C1 segment of cervical spinal cord (tissue), 14 donors: ENCODE measurements around the gene PSMB7.

Experiments
- DNase-seq, 14 donors: peaks; one replicate each; lab custom pipeline; 2025; lab: John Stamatoyannopoulos, UW

PSMB7 gene

DNA sequence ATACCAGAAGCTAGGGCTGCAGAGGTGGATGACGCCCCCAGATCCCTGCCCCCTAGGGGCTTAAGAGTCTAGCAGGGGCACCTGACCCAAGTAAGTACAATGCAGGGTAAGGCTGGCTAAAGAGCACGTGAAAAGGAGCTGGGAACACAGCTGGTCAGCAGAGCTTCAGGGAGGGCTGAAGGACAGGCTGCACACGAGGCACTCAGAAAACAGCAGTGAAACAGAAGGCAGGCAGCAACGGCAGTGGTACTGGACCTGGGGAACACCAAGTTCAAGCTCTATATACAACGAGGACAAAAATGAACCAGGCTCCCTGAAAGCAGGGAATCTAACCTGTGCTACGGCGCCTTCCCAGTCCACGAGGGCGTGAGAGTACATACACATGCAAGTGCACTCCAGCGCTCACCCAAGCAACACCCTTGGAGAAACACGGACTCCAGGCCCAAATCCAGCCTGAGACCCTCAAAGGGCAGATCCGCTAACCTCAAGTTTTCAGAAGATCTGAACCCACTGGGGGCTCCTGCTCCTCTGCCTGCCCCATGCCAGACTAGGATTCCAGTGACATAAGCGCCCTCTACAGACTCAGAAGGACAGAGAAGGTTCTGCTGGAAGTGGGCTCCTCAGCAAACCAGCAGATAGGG, 57.4 kb downstream of the PSMB7 start:
- no peak for DNase-seq

DNA sequence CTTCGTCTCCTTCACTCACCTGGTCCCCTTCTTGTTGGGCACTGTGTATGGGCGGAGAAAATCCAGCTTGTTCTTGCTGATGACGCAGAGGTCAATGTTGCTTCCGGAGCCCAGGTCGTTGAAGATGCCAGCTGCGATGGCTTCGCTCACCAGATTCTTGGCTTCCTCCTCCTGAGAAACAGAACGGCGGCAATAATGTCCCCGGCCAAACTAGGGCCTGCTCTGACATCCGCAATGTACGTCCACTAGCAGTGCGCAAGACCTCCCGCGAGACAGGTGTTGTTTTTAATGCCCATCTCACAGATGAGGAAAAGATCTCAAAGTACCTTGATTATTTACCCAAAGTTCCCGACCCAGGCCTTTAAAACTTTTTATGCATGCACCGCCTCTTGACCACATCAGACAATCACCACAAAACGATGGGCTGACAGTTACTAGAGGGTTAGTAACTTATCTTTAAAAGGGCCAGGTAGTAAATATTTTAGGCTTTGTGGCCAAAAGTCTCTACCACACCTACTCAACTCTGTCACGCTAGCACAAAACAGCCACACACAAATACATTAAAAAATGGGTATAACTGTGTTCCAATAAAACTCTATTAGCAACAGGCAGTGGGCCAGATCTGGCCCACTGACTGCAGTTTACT, 58.4 kb downstream of the PSMB7 start:
- DNase-seq: no peak

DNA sequence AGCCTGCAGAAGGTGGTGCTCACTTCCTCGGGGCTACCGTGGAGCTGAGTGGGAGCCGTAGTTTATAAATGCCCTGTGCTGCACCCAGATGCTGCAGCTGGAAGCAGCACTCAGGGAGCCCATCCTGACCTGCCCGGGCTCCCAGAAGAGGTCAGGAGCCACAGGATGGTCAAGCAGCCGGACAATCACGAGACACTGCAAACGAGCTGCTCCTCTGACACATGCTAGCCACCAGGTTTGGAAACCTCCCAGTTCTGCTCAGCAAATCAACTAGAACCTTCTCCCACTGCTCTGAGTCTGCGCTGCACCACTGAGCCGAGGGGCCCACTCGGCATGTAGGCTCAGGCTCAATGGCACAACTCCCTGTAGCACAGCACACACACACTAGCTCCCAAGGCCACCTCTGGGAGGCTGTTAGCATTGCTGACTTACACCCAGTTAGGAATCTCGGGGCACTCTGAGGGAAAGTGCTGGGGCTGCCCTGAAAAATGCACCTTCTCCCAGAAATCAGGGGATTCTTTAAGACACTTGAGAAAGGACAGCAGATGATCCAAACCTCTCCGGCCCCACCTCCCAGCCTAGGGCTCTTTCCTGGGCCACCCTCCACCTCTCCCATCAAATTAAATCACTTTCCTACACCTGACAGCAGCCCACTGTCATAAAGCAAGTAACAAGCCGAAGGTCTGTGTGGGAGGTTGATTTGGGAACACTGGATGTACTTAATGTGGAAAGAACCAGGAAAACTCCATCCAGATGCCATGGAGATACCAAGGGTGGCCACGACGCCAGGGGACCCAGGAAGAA, 59.1 kb downstream of the PSMB7 start:
- DNase-seq: no peak

DNA sequence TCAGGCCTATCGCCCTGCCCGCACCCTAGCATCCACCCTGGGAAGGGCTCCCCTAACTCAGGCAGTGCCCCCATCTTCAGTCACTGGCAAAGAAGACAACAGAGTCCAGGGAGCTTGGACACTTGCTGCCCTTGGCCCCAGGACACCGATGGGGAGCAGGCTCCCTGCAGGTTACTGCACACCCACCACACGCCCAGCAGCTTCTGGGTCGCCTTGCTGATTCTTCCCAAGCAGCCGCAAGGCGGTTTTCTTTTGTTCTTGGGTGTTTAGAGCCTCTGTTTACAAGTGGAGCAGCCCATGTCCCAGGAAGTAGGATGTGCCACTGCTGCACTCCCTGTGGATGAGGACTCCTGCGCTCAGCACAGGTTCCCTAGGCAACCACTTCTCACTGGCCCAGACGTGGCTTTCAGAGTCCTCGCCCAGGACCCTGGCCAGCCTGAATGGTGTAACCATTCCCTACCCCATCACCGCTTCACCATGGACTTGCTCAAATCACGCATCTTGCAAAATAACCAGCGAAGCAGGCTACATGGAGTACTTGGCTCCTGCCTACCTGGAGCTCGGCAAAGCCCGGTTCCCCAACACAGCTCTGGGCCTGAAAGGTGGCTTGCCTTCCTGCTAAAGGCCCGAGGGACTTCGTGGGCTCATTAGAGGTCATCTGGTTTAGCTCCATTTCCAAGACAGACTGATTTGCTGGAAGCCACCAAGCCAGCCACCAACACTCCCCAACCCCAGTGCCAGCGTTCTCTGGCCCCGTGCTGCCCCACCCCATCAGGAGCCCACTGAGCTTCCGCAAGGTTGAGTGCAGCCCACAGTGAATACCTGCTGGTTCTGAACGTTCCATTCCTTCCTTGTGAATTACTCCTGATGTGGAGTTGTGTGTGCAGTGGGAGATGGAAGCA, 60.0 kb downstream of the PSMB7 start:
- no peak for DNase-seq

DNA sequence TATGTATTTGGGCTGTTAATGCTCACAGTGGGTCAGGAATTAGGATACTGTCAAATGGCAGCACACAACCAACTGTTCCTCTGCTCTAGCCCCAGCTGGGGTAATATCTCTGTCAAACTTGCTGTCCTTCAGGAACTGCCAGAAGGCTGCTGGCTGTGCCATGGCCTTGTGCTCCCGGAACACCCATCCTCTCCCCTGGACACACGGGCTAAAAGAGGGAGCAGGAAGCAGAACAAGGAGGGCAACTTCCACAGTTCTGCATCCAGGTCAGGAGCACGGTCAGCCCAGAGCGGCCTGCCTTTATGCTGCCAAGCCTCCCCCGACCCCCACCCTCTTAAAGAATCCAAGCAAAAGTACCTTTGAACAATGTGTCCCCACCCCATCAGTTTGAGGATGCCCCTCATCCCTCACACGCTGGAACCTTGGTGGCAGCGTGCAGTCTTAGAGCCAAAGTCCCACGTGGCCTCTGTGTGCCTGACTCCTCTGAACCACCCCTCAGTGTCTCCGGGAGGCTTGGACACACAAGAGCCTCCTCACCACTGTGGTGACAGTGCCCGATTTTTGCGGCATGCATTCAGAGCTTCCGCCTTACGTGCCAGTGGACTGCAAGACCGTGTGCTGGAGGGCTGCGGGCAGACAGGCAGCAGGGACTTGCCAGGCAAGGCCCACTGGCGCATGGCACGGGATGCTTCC, 60.8 kb downstream of the PSMB7 start:
- DNase-seq: no peak

DNA sequence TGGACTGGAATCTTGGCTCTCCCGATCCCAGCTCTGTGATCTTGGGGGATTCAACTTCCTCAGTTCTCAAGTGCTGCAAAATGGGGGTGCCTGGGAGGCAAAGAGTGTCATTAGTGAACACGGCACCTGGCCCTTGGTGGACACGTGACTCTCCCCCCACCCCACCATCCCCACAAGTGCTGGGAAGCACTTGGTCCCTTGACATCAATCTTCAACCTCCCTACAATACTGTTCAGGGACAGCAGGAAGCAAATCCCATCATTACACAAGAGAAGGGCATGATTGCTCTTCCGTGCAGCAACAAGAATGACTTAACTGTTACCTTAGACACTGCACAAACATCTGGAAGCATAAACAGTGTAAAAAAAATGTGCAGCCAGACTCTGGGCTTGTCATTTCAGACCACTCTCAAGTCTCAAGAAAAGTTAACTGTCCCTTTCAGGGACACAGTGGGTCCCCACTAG, 61.4 kb downstream of the PSMB7 start:
- no peak for DNase-seq

DNA sequence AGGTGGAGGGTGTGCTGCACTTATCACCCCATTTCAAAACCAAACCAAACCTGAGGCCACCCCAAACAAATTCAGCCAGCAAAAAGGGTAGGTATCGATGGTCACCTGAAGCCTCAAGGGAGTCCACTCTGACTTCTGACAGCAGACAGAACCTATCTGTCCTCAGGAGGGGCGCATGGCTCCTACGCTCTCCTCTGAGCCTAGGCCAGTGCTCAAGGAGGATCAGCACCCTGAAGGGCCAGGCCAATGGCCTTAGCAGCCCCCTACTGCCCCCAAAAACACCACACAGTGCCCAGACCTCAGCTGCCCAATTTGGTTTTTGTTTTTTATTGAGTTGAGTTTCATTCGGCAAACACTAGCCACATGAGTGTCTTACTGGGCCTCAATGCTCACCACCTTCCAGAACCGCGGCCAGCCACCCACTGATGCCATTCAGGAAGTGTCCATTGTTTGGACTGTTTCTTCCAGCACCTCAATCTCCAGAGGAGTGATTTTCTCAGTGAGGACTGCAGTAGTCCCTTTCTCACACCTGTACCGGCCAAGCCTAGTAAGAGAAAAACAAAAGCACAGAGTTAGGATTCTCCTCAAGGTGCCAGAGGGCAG, 62.0 kb downstream of the PSMB7 start:
- DNase-seq: no peak

DNA sequence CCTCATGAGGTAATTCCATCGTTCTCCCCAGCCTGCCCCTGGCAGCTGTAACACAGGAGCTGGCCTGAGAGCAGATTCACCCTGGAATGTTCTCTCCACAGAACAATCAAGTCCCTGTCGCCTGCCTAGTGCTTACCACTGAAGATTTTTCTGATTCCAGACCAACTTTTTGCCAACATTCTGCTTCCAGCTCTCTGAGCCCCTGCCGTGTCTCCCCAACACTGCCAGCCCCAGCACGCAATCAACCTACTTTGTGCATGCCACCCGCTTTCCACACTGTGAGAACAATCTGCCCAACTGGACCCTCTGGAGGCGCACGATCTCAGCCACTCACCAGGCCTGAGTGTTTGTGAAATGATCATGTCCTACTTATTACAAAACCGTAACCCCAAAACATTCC, 62.6 kb downstream of the PSMB7 start:
- DNase-seq: peak in 4 of 14 donors; percentile 15 to 44 (median 28)

DNA sequence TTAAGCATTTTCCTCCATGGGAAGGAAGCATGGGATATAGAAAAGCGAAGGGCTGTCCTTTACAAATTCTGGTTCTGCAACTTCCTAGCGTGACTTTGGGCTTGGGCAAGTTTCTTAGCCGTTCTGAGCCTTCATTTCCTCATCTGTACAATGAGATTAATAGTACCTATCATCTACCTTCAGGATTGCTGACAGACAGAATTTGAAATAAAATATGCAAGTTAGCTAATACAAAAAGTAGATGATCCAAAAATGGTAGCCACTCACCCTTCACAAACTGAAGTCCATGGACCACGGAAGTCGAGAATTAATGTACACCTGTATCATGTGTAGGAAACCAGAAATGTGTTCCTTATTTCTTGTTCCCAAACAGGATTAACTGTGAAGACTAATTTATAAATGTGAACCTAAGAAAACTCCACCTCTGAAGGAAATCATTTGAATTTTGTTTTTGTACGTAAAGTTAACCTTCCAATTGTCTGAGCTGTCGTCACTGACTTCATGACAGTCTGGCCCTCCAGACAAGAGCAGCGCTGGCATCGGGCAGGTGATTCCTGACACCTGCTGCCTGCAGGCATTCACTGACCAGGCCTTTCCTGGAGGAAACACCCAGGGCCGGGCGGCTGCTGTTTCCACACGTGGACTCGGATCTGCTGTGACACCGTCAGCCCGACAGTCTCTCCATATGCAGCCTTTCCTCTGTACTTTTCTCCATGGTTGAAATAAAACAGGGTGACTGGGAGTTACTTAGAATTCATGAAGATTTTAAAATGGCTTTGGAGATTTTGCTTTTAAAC, 63.4 kb downstream of the PSMB7 start:
- no peak for DNase-seq

DNA sequence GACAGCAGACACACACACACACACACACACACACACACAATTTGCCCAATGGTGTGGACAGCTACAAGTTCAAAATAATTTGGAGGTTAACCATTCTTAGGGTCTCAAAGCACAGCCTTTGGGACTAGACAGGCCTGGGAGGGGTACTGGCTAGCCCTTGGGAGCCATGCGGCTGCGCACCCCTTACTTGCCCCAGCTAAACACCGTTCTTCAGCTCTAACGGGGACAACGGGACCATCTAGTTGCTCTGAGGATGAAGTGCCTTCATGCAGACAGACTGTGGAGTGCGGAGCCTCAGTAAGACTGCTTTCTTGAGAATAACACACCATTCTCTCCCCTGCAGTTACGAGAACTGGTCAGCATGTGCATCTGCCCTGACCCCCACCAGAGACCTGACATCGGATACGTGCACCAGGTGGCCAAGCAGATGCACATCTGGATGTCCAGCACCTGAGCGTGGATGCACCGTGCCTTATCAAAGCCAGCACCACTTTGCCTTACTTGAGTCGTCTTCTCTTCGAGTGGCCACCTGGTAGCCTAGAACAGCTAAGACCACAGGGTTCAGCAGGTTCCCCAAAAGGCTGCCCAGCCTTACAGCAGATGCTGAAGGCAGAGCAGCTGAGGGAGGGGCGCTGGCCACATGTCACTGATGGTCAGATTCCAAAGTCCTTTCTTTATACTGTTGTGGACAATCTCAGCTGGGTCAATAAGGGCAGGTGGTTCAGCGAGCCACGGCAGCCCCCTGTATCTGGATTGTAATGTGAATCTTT, 64.6 kb downstream of the PSMB7 start:
- no peak for DNase-seq

DNA sequence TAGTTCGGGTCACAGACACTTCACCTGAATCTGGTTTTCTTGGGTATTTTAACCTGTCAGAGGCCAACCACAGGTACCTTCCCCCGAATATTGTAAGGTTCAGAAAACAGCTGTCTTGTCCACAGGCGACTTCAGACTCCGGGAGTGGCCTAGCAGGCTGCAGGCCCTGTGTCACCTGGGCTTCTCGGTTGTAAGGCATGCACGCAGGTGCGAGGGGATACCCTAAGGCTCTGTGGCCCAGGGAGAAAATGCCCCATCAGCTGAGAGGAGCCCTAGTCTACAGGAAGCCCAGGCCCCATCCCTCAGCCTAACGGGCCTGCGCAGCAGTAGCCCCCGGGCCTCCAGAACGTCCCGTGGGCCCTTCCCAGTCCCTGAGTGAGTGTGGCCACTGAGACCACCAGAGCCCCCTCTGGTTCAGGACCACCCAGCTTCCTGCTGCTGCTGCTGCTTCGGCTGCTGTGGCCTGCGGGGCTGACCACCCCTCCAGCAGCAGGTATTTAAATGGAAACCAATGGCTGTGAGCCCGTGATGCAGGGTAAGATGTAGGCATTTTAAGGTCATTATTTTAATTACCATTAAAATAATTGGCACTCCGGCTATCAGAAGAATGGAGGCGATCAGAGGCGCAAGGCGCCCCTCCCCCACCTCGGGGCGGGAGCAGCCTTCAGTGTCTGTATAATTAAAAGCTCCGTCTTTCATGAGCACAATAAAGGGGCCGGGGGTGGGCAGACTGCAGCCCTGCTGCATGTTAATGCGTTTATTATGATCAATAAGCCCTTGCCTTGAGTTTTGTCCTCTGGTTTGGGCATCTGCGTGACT, 65.4 kb downstream of the PSMB7 start:
- DNase-seq: no peak

DNA sequence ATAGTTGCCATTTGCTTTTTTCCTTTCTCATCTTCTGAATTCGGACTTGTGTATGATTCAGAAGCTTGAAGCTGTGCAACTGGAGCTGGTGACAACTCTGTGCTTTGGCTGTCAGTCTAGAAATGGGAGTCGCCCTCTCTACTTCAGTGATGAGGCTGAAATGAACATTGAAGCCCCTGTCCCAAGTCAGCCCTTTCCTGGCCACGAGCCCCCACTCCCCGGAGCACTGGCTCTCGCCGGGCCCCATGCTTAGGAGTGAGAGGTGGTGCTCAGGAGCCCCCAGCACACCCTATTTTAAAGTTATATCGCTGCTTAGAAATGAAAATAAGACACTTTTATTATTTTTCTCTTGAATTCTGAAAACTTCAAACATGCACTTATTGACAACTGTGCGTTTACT, 66.0 kb downstream of the PSMB7 start:
- no peak for DNase-seq

DNA sequence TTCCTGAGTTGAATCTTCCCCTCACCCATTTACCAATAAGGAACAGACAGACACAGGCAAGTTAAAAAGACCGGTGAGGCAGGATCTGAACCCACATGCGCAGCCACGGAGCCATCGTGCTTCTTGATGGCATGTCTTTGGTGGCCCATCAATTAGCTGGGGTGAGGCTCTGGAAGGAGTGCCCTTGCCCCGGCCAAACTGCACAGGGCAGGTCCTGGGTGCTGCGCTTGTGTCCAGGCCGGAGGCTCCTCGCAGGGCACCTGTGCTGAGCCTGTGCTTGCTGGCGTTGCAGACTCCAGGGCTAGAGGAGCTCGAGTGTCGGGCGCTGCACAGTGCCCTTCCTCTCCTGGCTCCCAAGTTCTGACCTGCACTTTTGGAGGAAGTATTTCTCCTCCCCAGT, 66.4 kb downstream of the PSMB7 start:
- DNase-seq: no peak

DNA sequence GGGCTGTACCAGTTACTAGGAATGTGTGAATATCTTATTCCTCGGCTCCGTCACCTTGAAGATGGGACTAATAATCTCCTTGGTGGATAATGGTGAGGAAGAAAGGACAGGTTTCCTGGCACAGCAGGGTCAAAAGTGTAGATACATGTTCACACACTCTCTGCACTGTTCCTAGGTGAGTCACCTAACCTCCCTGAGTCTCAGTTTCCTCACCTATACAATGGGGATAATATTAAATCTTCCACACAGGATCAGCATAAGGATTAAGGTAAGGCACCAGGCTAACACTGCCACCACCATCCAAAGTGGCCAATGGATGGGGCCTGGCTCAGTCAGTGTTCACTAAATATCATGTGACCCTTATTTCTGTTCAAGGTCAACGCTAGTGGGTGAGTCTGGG, 66.9 kb downstream of the PSMB7 start:
- DNase-seq: no peak

DNA sequence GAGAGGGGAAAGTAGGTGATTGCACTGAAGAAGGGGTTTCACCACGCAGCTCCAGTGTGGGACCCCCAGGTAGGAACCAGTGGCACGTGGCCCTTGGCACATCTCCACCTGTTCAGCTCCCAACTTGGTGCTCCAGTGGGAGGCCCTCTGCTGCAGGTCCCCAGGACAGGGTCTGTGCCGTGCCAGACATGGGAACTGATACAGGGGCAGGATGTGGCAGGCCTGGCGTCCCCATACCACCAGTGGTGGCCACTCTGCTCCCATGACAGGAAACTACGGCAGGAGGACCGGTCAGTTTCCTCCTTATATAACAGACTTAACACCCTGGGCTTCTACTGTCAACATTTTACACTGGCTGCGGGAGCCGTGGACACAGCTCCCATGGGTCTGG, 67.3 kb downstream of the PSMB7 start:
- DNase-seq: no peak

DNA sequence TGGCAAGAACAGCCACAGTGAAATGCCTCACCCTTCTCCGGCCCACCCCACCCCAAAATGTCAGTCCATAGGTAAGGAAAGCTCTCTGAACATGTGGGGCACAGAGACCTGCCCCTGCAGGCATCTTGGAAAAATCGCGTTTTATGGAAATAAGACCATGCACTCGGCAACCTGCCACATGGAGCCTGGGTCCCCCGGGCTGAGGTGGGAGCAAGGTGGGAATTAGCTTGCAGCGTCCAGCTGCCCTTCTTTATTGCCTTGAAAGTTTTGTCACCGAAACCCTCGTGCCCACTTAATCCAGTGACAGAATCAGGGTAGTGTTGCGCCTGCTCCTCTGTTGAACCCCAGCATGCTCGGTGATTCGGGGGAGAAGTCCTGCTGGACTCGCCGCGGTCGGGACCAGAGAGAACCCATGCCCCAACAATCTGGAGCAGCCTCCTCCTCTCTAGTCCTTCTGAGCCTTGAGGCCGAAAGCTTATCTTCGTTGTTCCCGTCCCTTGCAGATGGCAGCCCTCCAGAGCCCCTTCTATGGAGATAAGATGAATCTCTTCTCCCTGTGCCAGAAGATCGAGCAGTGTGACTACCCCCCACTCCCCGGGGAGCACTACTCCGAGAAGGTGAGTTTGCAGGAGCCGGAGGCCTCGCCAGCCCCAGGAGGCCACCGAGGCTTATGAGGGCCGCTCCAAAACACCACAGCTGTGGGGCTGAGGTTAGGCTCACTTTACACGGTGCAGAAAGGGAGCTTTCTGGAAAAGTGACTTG, 67.9 kb downstream of the PSMB7 start:
- DNase-seq: no peak

DNA sequence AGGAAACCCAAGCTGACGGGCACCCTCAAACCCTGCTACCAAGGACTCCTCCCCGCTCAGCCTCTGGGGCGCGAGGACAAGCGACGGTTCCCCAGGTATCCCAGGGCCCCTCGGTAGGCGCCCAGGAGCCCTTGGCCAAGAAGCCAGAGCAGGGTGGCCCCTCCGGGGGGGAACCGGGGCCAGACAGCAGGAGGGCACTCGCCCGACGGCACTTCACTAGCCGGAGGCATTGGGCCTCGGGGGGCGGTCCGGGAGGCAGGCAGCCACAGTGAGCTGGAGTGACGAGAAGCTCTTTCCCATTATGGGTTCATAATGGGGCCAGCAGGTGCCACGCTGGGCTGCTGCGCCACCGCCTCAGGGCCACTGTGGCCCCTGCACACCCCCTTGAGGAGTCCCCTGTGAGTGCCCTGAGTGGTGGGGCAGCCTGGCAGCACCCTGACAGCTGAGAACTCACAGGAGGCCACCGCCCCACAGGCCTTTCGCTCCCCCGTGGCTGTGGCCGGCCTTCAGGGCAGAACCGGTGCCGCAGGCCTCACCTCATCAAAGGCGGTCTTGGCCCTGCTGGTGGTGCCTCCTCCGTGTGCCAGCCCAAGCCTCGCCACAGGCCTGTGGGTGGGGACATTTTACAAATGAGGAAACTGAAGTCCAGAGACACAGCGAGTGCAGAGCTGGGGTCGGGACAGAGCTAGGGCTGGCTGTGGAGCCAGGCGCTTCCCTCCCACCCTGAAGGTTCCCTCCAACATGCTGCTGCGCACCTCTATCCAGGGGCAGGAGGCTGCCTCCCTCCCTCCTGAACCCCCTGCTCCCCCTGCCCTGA, 68.7 kb downstream of the PSMB7 start:
- no peak for DNase-seq
